Sciatic nerve (tissue), 2 donors: ENCODE measurements around the gene PXN. TPM values are rescaled to one million over a fixed set of nuclear protein-coding genes. Genes with fewer than 3 reads are reported as not detected.
"Not testable (repeated sequence)": the region's sequence is repeated elsewhere in the genome, so short reads cannot be mapped to it uniquely, and the experiment has no call there.

ENCODE experiments used
- ATAC-seq: fragments of 200-7000 bp; cut with Tn5 transposase; one replicate; pipeline ENCODE4 v1.9.1; 2020; ENCODE audit warnings: mild to moderate bottlenecking, moderate library complexity
- DNase-seq: peaks from one replicate; pipeline ENCODE4 v3.0.0-alpha.2; 2020; ENCODE audit warnings: low spot score
- intact Hi-C: fragments of 100-400 bp; cut with DNase I; formaldehyde crosslinking; loops from one replicate; pipeline ENCODE4 v1.14.2; 2022
- total RNA-seq: library from RNA; stranded (reverse); fragmentation: NEBNext Ultra II Directional; extraction: Animal tissue kit (Norgen Biotek cat#: 25700); gene quantifications from one replicate; pipeline ENCODE4 v1.2.1, GENCODE V29; 2021
- donor health status: DM: no; HTN: no; CAD: no.
- donor health status: DM: no; HTN: no; CAD: no.

The PXN gene
- total RNA-seq, 1 donor from 2014 or later: 183 TPM

GRCh38 chr12:120196817-120197541 is 68.6 kb downstream of the PXN start:
- DNase-seq, intact Hi-C loops, ATAC-seq: not testable (repeated sequence)

GRCh38 chr12:120196363-120196762 is 69.2 kb downstream of the PXN start:
- ATAC-seq (no peak), DNase-seq (no peak)
- intact Hi-C loops: no loop called here

- intact Hi-C loops: no loop called here
- peak; percentile 91 for DNase-seq
- peak; percentile 91 for ATAC-seq
Observed at GRCh38 chr12:120194534-120195395, 70.8 kb downstream of the PXN start, which contains the start of gene GCN1. GCN1 (minus strand) TSS chr12:120194715; CDS start chr12:120194697, 18 bp downstream.

GRCh38 chr12:120194226-120194533 is 71.3 kb downstream of the PXN start:
- ATAC-seq (no peak), DNase-seq (no peak)
- intact Hi-C loops: no loop called here

GRCh38 chr12:120193286-120193685 is 72.2 kb downstream of the PXN start:
- ATAC-seq, intact Hi-C loops: not testable (repeated sequence)

GRCh38 chr12:120190985-120191480 is 74.5 kb downstream of the PXN start:
- ATAC-seq (no peak), DNase-seq (no peak)
- intact Hi-C loops: no loop called here

More at GRCh38 chr12:120193286-120193685, 72.2 kb downstream of the PXN start:
- not testable (repeated sequence) for DNase-seq

GRCh38 chr12:120190386-120190785 is 75.1 kb downstream of the PXN start:
- no peak for DNase-seq

GRCh38 chr12:120186654-120187053 is 78.9 kb downstream of the PXN start:
- intact Hi-C loops: no loop called here
- ATAC-seq: no peak

More at GRCh38 chr12:120190386-120190785, 75.1 kb downstream of the PXN start:
- intact Hi-C loops: no loop called here
- ATAC-seq: no peak

GRCh38 chr12:120183211-120183631 is 82.3 kb downstream of the PXN start:
- intact Hi-C loops: no loop called here
- DNase-seq (no peak), ATAC-seq (no peak)

More at GRCh38 chr12:120186654-120187053, 78.9 kb downstream of the PXN start:
- no peak for DNase-seq

GRCh38 chr12:120181991-120182631 is 83.4 kb downstream of the PXN start:
- ATAC-seq (no peak), DNase-seq (no peak)
- intact Hi-C loops: no loop called here

GRCh38 chr12:120180975-120181374 is 84.6 kb downstream of the PXN start:
- intact Hi-C loops: no loop called here
- DNase-seq: no peak

GRCh38 chr12:120175537-120175936 is 90.0 kb downstream of the PXN start:
- ATAC-seq (no peak), DNase-seq (no peak)
- intact Hi-C loops: no loop called here

More at GRCh38 chr12:120180975-120181374, 84.6 kb downstream of the PXN start:
- no peak for ATAC-seq

- no peak for ATAC-seq
- intact Hi-C loops: no loop called here
Observed at GRCh38 chr12:120175062-120175461, 90.5 kb downstream of the PXN start.

GRCh38 chr12:120172053-120172452 is 93.5 kb downstream of the PXN start:
- intact Hi-C loops: no loop called here
- ATAC-seq (no peak), DNase-seq (no peak)

More at GRCh38 chr12:120175062-120175461, 90.5 kb downstream of the PXN start:
- no peak for DNase-seq

- ATAC-seq: no peak
- intact Hi-C loops: no loop called here
- no peak for DNase-seq
Observed at GRCh38 chr12:120170631-120171030, 94.9 kb downstream of the PXN start.

- ATAC-seq (no peak), DNase-seq (no peak)
- intact Hi-C loops: loop anchor here (1.0 kb wide), 1 partner anchor 22 kb away; no protein-coding TSS in a partner anchor
Observed at GRCh38 chr12:120169946-120170345, 95.6 kb downstream of the PXN start.

- DNase-seq (no peak), ATAC-seq (no peak)
- intact Hi-C loops: no loop called here
Observed at GRCh38 chr12:120168337-120168736, 97.2 kb downstream of the PXN start.

- ATAC-seq: no peak
Observed at GRCh38 chr12:120167529-120168095, 97.9 kb downstream of the PXN start.

GRCh38 chr12:120164293-120164692 is 101.2 kb downstream of the PXN start:
- no peak for ATAC-seq
- intact Hi-C loops: no loop called here
- DNase-seq: no peak

More at GRCh38 chr12:120167529-120168095, 97.9 kb downstream of the PXN start:
- intact Hi-C loops: no loop called here
- no peak for DNase-seq
